ENCODE data around the gene SNUPN. TPM values are rescaled to one million over a fixed set of nuclear protein-coding genes. Genes with fewer than 3 reads are reported as not detected.
A peak's percentile ranks its signal among the peaks of the same experiment; 100 is the strongest.

Gene SNUPN
- total and polyA plus RNA-seq, 4 donors, result 19.1 to 24.6 (median 21.1) TPM

DNA sequence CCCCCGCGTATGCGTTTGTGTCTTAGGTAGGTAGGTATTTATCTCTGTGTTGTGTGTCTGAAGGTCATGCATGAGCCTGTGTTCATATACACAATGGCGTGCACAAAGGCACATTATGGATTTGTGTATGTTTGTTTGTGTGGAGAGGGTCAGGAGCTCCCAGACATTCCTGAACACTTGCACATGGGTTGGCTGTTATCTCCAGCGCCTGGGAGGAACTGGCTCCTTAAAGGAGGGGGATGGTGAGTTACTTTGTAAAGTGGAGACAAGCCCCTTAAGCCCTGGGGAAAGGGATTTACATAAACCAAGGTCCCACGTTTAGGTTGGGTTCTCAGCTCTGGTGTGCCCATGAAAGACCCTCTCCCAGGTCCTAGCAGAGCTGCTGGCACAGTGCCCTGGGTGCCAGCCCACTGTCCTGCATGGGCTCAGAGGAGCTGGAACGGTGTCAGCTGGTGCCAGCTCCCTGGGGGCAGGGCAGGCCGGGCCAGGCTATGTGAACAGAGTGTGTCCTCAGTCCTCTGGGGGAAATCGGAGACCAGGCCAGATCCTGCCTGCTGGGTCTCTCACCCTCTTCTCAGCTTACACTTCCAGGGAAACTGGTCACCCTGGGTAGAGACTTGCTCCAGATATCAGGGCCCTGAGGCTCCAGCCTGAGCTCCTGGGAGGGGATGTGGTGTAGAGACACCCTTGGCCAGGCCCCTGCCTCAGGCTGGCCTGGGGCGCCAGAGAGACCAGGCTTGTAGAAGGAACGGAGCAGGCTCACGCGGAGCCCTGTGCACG is 47.3 kb upstream of the SNUPN start:
- peak; percentile 71 to 83 (median 75) for DNase-seq
- H3K4me1 ChIP-seq (ENCODE audit: control insufficient read depth in 5 of 5, insufficient read depth in 5 of 5, low read length in 5 of 5), result peaks cover 4 to 23% (median 15%) of the 10 kb centered on the region in 5 donors
- ATAC-seq (ENCODE audit: insufficient read depth, low FRiP score), result no peak
- WGBS, 2 donors, result 57 to 67% methylated on average over 14 of the region's 14 CpGs
- H3K27ac ChIP-seq (ENCODE audit: low read depth in 1 of 2, low read length in 1 of 2), result peak overlapping the region in 1 of 2 donors; percentile 69
- H3K4me3 ChIP-seq, result no peak overlapping the region
- no peaks in the 10 kb centered on the region for H3K27me3 ChIP-seq (ENCODE audit: control insufficient read depth in 3 of 3, insufficient read depth in 3 of 3, low read length in 2 of 3)
- peak overlapping the region; percentile 32 to 56 for H3K9ac ChIP-seq (ENCODE audit: insufficient read depth in 1 of 2, low read length in 2 of 2)
- peaks cover 0 to 4% (median 0%) of the 10 kb centered on the region in 4 donors for H3K36me3 ChIP-seq (ENCODE audit: control insufficient read depth in 4 of 4, insufficient read depth in 4 of 4, low read length in 4 of 4)
- no peaks in the 10 kb centered on the region for H3K9me3 ChIP-seq (ENCODE audit: control insufficient read depth in 4 of 4, insufficient read depth in 3 of 4, low read length in 3 of 4)
- TF ChIP-seq, protein P1, sequence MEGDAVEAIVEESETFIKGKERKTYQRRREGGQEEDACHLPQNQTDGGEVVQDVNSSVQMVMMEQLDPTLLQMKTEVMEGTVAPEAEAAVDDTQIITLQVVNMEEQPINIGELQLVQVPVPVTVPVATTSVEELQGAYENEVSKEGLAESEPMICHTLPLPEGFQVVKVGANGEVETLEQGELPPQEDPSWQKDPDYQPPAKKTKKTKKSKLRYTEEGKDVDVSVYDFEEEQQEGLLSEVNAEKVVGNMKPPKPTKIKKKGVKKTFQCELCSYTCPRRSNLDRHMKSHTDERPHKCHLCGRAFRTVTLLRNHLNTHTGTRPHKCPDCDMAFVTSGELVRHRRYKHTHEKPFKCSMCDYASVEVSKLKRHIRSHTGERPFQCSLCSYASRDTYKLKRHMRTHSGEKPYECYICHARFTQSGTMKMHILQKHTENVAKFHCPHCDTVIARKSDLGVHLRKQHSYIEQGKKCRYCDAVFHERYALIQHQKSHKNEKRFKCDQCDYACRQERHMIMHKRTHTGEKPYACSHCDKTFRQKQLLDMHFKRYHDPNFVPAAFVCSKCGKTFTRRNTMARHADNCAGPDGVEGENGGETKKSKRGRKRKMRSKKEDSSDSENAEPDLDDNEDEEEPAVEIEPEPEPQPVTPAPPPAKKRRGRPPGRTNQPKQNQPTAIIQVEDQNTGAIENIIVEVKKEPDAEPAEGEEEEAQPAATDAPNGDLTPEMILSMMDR (IDR thresholded peaks at IDR 0.05; ENCODE audit: control extremely low read depth, extremely low read depth), result no peak

DNA sequence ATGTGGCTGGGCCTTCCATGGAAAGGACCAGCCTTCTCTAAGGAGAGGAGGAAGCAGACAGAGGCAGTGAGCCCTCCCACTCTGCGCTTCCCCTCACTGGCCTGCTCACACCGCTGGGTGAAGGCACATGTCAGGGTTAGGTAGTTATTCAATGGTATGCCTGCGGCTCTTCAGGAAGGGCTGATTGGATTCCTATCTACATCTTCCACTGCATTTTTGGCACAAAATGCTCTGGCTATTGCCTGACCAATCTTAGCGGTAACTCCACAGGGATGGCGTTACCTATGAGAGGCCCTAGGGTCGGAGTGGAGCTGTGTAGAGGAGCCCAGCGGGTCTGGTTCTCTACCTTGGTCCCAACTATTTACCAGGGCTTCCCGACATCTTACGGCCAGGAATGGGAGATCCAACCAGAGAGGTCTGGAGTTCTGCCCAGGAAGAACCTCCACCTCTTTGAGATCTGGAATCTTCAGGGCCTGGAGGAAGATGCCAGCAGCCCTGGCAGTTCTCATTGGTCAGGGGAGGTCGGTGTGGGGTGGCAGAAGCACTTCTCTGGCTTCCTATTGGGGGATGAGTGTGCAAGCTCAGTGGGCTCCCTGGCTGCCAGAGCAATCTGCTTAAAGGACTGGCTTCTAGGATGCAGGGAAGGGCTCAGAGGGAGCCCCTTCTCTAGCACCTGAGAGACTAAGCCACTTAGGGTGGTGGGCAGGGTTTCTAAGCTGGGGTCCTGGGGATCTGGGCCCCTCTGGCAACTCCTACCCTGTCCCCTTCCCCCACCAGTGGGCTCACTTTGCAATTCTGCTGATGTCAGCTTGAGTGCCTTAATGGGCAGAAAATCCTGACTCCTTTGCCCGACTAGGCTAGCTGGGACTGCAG is 46.4 kb upstream of the SNUPN start:
- peaks cover 0 to 4% (median 0%) of the 10 kb centered on the region in 4 donors for H3K36me3 ChIP-seq (ENCODE audit: control insufficient read depth in 4 of 4, insufficient read depth in 4 of 4, low read length in 4 of 4)
- no peak overlapping the region for H3K4me3 ChIP-seq
- H3K9ac ChIP-seq (ENCODE audit: insufficient read depth in 1 of 2, low read length in 2 of 2), result no peak overlapping the region
- H3K9me3 ChIP-seq (ENCODE audit: control insufficient read depth in 4 of 4, insufficient read depth in 3 of 4, low read length in 3 of 4), result no peaks in the 10 kb centered on the region
- DNase-seq (no peak), ATAC-seq (ENCODE audit: insufficient read depth, low FRiP score) (no peak)
- 74 to 88% methylated on average over 11 of the region's 11 CpGs for WGBS, 2 donors
- no peaks in the 10 kb centered on the region for H3K27me3 ChIP-seq (ENCODE audit: control insufficient read depth in 3 of 3, insufficient read depth in 3 of 3, low read length in 2 of 3)
- TF ChIP-seq, protein P1 (IDR thresholded peaks at IDR 0.05; ENCODE audit: control extremely low read depth, extremely low read depth), result no peak
- peaks cover 4 to 24% (median 20%) of the 10 kb centered on the region in 5 donors for H3K4me1 ChIP-seq (ENCODE audit: control insufficient read depth in 5 of 5, insufficient read depth in 5 of 5, low read length in 5 of 5)
- peak overlapping the region in 1 of 2 donors; percentile 50 for H3K27ac ChIP-seq (ENCODE audit: low read depth in 1 of 2, low read length in 1 of 2)

DNA sequence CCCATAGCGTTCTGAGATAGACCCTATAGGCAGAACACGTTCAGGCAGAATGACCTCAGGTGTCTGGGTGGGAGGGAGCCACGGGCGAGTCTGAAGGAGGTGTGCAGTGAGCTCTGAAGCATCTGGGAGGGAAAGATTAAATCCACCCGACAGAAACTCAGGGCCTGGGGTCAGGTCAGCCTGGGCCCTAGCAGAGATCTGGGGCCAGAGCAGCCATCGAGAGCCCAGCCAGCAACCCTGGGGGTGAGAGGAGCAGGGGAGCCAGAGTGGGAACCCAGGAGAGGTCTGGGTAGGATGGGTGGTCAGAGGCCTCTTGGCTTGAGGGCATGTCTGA is 44.3 kb upstream of the SNUPN start:
- no peak overlapping the region for H3K4me3 ChIP-seq
- H3K36me3 ChIP-seq (ENCODE audit: control insufficient read depth in 4 of 4, insufficient read depth in 4 of 4, low read length in 4 of 4), result no peaks in the 10 kb centered on the region
- WGBS, 2 donors, result 79 to 88% methylated on average over 6 of the region's 6 CpGs
- no peak for ATAC-seq (ENCODE audit: insufficient read depth, low FRiP score)
- H3K9ac ChIP-seq (ENCODE audit: insufficient read depth in 1 of 2, low read length in 2 of 2), result no peak overlapping the region
- no peak overlapping the region for H3K27ac ChIP-seq (ENCODE audit: low read depth in 1 of 2, low read length in 1 of 2)
- DNase-seq, result no peak
- no peaks in the 10 kb centered on the region for H3K27me3 ChIP-seq (ENCODE audit: control insufficient read depth in 3 of 3, insufficient read depth in 3 of 3, low read length in 2 of 3)
- H3K4me1 ChIP-seq (ENCODE audit: control insufficient read depth in 5 of 5, insufficient read depth in 5 of 5, low read length in 5 of 5), result peaks cover 4 to 28% (median 18%) of the 10 kb centered on the region in 5 donors
- no peaks in the 10 kb centered on the region for H3K9me3 ChIP-seq (ENCODE audit: control insufficient read depth in 4 of 4, insufficient read depth in 3 of 4, low read length in 3 of 4)
- TF ChIP-seq, protein P1 (IDR thresholded peaks at IDR 0.05; ENCODE audit: control extremely low read depth, extremely low read depth), result no peak
